GM12874 (cell line): Measurements from ENCODE around the gene ZNF467.

Source experiments
- TF ChIP-seq, protein P1 (sequence below): IDR thresholded peaks from 2 replicates; pipeline ENCODE4 v1.5.1; 2011; ENCODE audit warnings: low read depth, mild to moderate bottlenecking, control low read depth, low read length, moderate library complexity; ENCODE audit not compliant: insufficient read depth

The ZNF467 gene

DNA sequence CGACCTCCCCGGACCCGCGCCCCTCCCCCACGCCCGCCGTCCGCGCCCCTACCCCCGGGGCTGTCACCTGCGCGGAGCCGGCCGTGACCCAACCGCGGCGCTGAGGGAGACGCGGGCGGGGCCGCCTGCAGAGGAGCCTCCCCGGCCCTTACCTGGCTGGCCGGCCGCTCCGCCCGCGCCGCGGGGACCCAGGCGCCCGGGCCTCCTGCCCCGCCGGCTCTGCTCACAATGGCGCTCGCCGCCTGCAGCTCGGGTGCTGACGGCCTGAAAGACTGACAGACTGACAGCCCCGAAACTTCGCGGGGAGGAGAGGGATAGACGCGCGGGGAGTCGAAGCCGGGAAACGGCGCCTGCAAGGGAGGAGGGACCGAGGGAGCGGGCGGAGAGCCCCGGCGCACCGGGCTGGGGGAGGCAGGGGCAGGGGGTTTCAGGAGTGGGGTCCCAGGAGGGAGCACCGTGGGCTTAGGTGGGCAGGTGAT is 393 bp downstream of the ZNF467 start:
- TF ChIP-seq, protein P1, sequence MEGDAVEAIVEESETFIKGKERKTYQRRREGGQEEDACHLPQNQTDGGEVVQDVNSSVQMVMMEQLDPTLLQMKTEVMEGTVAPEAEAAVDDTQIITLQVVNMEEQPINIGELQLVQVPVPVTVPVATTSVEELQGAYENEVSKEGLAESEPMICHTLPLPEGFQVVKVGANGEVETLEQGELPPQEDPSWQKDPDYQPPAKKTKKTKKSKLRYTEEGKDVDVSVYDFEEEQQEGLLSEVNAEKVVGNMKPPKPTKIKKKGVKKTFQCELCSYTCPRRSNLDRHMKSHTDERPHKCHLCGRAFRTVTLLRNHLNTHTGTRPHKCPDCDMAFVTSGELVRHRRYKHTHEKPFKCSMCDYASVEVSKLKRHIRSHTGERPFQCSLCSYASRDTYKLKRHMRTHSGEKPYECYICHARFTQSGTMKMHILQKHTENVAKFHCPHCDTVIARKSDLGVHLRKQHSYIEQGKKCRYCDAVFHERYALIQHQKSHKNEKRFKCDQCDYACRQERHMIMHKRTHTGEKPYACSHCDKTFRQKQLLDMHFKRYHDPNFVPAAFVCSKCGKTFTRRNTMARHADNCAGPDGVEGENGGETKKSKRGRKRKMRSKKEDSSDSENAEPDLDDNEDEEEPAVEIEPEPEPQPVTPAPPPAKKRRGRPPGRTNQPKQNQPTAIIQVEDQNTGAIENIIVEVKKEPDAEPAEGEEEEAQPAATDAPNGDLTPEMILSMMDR, result no peak

DNA sequence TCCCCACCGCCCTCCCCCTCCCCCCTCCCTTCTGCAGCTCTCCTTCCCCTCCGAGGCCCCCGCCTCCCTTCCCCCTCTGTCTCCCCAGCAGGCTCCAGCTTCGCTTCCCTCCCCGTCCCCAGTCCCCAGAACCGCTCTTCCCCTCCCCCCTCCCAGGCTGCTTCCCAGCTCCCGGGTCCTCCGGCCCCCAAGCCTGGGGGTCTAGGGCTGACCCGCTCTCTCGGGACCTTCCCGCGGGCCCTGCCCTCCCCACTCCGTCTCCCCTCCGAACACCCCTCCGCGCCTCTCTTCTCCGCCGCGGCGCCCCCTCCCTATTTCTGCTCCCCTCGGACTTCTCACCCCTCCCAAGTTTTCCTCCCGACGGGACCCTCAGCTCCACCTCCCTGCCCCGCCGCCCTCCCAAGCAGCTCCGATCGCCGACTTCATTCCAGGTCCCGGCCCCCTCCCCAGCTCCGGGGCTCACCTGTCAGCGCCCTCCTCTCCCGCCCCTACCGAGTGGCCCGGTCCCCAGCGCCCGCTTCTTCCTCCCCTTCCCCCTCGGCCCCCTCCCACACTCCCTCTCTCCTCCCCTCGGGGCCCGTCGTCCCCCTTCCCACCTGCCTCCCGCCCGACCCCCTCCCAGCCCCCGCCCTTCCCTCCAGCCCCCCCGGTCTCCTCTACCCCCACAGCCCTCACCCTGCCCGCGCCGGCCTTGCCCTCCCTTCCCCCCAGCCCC is 990 bp downstream of the ZNF467 start:
- TF ChIP-seq, protein P1, result no peak

GRCh38 chr7:149771720-149772240 is 1.6 kb downstream of the ZNF467 start:
- TF ChIP-seq, protein P1, result no peak

GRCh38 chr7:149770728-149771636 is 2.4 kb downstream of the ZNF467 start:
- TF ChIP-seq, protein P1, result no peak

GRCh38 chr7:149769915-149770314 is 3.5 kb downstream of the ZNF467 start:
- TF ChIP-seq, protein P1, result no peak

DNA sequence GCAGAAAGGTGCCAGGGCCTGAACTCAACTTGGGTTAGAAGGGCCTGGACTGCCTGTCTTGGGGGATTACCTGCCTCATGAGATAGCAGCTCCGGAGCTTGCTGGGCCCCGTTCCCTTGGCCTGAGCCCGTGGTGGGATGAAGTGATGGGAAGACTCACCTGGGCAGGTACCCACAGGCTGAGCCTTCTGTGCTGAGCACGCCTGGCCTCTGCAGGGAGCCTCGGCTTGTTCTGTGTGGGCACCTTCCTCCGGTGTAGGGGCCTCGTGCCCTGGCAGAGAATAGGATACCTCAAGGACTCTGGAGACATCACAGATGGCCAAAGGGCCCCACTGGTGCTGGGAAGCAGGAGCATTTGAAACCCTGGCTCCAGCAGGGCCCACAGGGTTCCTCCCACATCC is 4.5 kb downstream of the ZNF467 start:
- TF ChIP-seq, protein P1, result no peak

DNA sequence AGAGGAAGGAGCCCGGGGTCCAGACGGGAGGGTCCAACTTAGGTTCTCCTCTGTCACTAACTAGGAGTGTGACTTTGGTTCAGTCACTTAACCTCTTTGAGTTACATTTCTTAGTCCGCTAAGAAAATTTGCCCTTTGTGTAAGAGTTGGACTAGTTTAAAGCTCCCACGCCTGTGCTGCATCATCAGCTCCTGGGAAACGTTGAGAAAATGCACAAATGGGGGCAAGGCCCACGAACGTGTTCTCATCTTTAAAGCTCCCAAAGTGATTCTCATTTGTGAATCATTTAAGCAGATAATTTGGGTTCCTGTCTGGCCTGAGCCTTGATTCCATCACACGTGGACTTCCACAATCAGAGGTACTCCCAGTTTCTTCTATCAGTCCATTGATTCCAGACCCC is 6.3 kb downstream of the ZNF467 start:
- TF ChIP-seq, protein P1, result no peak
